OCI-LY1 (cell line): ENCODE results near the gene FAM228B.

Experiments used
- H2AFZ ChIP-seq: fragments of 200-600 bp; sonication (generic), shearing (Covaris generic); 2 replicates; pipeline ENCODE4 v1.6.0; 2014; ENCODE audit warnings: antibody characterized with exemption, mild to moderate bottlenecking, low read length
- H3F3A ChIP-seq: fragments of 200-600 bp; sonication (generic), shearing (Covaris generic); 2 replicates; pipeline ENCODE4 v1.6.0; 2014; ENCODE audit warnings: mild to moderate bottlenecking, antibody characterized with exemption, low read length, moderate library complexity; ENCODE audit not compliant: insufficient read depth
- H3K27ac ChIP-seq: fragments of 200-600 bp; sonication (generic); 2 replicates; pipeline ENCODE4 v1.5.1; 2014; ENCODE audit warnings: low read length, mixed run types, mild to moderate bottlenecking, low read depth; ENCODE audit not compliant: poor library complexity, severe bottlenecking
- H3K27me3 ChIP-seq: fragments of 200-600 bp; sonication (generic); 2 replicates; pipeline ENCODE4 v1.6.0; 2014; ENCODE audit warnings: antibody characterized with exemption, mild to moderate bottlenecking, low read length, moderate library complexity; ENCODE audit not compliant: insufficient read depth
- H3K36me3 ChIP-seq: fragments of 200-600 bp; sonication (generic); 2 replicates; pipeline ENCODE4 v1.6.1; 2014; ENCODE audit warnings: mild to moderate bottlenecking, antibody characterized with exemption, low read length, moderate library complexity, mixed read lengths; ENCODE audit not compliant: insufficient read depth
- H3K4me1 ChIP-seq: fragments of 200-600 bp; sonication (generic); 2 replicates; pipeline ENCODE4 v1.5.1; 2014; ENCODE audit warnings: mild to moderate bottlenecking, low read length, moderate library complexity; ENCODE audit not compliant: insufficient read depth, severe bottlenecking
- H3K4me2 ChIP-seq: fragments of 200-600 bp; sonication (generic), shearing (Covaris generic); 2 replicates; pipeline ENCODE4 v1.6.1; 2014; ENCODE audit warnings: low read length
- H3K4me3 ChIP-seq: fragments of 200-600 bp; sonication (generic); 2 replicates; pipeline ENCODE4 v1.5.1; 2014; ENCODE audit warnings: low read length, low read depth, mild to moderate bottlenecking, mixed read lengths; ENCODE audit not compliant: poor library complexity, severe bottlenecking
- H3K79me2 ChIP-seq: fragments of 200-600 bp; shearing (Covaris generic); 2 replicates; pipeline ENCODE4 v1.6.1; 2016; ENCODE audit warnings: mixed run types, low read length, mixed read lengths; ENCODE audit not compliant: insufficient read depth
- H3K9ac ChIP-seq: fragments of 200-600 bp; sonication (generic), shearing (Covaris generic); 2 replicates; pipeline ENCODE4 v1.6.1; 2014; ENCODE audit warnings: mild to moderate bottlenecking, low read length, mixed read lengths
- H3K9me2 ChIP-seq: fragments of 200-600 bp; sonication (generic), shearing (Covaris generic); 2 replicates; pipeline ENCODE4 v1.6.1; 2014; ENCODE audit warnings: low read depth, mild to moderate bottlenecking, low read length, mixed read lengths
- H3K9me3 ChIP-seq: fragments of 200-600 bp; shearing (Covaris generic); 2 replicates; pipeline ENCODE4 v1.6.1; 2014; ENCODE audit warnings: low read length, mixed read lengths
- H4K20me1 ChIP-seq: fragments of 200-600 bp; sonication (generic), shearing (Covaris generic); 2 replicates; pipeline ENCODE4 v1.6.0; 2016; ENCODE audit warnings: mild to moderate bottlenecking, low read length; ENCODE audit not compliant: insufficient read depth
- EZH2 ChIP-seq: fragments of 200-600 bp; sonication (generic), shearing (Covaris generic); IDR thresholded peaks from 2 replicates; pipeline ENCODE4 v1.8.0; 2017; ENCODE audit warnings: borderline replicate concordance, mixed run types, mild to moderate bottlenecking, antibody characterized with exemption, low read length, moderate library complexity, mixed read lengths
- TF ChIP-seq, protein P1 (sequence below): fragments of 200-600 bp; sonication (generic), shearing (Covaris generic); IDR thresholded peaks from 2 replicates; pipeline ENCODE4 v1.5.1; 2017; ENCODE audit warnings: mild to moderate bottlenecking, antibody characterized with exemption, low read length, moderate library complexity, mixed read lengths

Gene FAM228B

DNA sequence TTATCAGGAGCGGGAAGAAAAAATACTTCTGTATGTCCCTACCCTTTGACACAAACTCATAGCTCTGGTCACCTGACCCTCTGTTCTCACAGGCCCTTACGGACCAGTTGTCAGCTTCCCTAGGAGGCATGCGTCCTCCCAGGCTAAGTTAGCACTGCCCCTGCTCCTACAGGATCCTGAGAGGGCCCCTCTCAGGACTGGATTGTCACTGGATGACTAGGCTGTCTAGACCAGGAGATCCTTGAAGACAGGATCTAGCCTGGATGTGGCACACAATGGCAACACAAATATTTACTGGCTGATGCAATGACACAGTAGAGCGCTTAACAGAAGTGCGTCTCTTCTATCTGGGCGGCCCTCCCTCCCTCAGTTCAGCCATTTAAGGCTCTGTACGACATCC is 59.2 kb downstream of the FAM228B start:
- Histone ChIP-seq H2AFZ (no peak overlapping the region), H3F3A (no peaks in the 10 kb centered on the region), H3K9ac (no peak overlapping the region), H3K4me3 (no peak overlapping the region), H3K9me2 (no peaks in the 10 kb centered on the region), H3K4me1 (no peaks in the 10 kb centered on the region), H3K79me2 (no peaks in the 10 kb centered on the region), H3K36me3 (no peaks in the 10 kb centered on the region), H4K20me1 (no peaks in the 10 kb centered on the region), H3K9me3 (no peaks in the 10 kb centered on the region), H3K27ac (no peak overlapping the region), H3K4me2 (no peak overlapping the region), H3K27me3 (no peaks in the 10 kb centered on the region)
- no peak for TF ChIP-seq EZH2
- TF ChIP-seq, protein P1, sequence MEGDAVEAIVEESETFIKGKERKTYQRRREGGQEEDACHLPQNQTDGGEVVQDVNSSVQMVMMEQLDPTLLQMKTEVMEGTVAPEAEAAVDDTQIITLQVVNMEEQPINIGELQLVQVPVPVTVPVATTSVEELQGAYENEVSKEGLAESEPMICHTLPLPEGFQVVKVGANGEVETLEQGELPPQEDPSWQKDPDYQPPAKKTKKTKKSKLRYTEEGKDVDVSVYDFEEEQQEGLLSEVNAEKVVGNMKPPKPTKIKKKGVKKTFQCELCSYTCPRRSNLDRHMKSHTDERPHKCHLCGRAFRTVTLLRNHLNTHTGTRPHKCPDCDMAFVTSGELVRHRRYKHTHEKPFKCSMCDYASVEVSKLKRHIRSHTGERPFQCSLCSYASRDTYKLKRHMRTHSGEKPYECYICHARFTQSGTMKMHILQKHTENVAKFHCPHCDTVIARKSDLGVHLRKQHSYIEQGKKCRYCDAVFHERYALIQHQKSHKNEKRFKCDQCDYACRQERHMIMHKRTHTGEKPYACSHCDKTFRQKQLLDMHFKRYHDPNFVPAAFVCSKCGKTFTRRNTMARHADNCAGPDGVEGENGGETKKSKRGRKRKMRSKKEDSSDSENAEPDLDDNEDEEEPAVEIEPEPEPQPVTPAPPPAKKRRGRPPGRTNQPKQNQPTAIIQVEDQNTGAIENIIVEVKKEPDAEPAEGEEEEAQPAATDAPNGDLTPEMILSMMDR, result no peak

DNA sequence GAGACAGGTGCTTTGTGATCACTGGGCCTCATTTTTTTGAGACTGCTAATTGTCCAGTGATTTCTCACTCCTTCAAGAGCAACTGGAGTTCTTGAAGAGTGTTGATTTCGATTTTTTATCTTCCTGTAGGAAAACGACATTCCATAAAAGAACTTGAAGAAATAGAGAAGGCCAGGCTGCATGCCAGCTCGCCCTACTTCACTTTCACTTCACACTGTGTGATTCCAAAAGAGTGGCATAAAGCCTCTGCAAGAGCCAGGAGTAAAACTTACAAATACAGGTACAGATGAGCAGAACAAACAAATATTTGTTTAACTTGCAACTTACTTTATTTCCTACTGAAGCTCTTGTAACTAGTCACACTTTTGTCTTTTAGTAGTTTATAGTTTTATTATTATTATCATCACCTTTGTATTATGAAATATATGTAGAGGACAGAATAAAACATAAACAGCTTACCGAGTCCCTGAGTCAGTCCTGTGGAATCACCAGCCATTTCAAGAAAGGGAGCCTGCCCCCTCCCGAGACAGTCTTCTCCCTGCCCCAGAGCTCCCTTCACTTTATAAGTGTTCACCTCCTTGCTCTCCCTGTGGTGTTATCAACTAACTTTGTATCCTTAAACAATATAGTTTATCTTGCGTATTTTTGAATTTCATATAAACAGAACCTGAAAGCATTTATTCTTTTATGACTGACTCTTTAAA is 60.2 kb downstream of the FAM228B start:
- H3K4me2 ChIP-seq, result no peak overlapping the region
- no peaks in the 10 kb centered on the region for H3K27me3 ChIP-seq
- H2AFZ ChIP-seq, result no peak overlapping the region
- H3K79me2 ChIP-seq, result no peaks in the 10 kb centered on the region
- no peaks in the 10 kb centered on the region for H3K9me2 ChIP-seq
- no peak overlapping the region for H3K4me3 ChIP-seq
- TF ChIP-seq, protein P1, result no peak
- TF ChIP-seq EZH2, result no peak
- H3F3A ChIP-seq, result no peaks in the 10 kb centered on the region
- H4K20me1 ChIP-seq, result no peaks in the 10 kb centered on the region
- H3K27ac ChIP-seq, result no peak overlapping the region
- no peak overlapping the region for H3K9ac ChIP-seq
- H3K36me3 ChIP-seq, result no peaks in the 10 kb centered on the region
- H3K4me1 ChIP-seq, result no peaks in the 10 kb centered on the region
- H3K9me3 ChIP-seq, result no peaks in the 10 kb centered on the region

DNA sequence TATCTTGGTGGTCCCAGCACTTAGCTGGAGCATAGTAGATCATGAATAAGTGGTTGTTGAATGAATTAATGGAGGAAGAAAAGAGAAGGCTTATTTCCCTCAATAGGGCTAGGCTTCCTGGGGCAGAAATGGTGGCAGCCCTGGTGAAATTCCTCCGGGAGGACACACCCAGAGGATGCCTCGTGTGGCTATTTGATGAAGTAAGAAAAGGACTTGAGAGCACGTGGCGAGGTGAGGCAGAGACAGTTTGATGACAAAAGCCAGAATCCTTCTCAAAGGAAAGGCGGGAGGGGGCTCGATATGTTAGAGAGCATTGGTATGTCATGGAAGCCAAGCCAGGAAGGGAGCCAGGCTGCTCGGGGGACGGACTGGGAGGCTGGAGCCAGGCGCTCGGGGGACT is 66.3 kb downstream of the FAM228B start:
- Histone ChIP-seq H3K4me2 (no peak overlapping the region), H3K36me3 (no peaks in the 10 kb centered on the region), H3K27me3 (peaks cover 5% of the 10 kb centered on the region; the same call in 1 of the 2 replicates), H3K9me3 (no peaks in the 10 kb centered on the region), H2AFZ (no peak overlapping the region), H3K4me3 (no peak overlapping the region), H3K9me2 (no peaks in the 10 kb centered on the region), H3K79me2 (no peaks in the 10 kb centered on the region), H4K20me1 (no peaks in the 10 kb centered on the region), H3K27ac (no peak overlapping the region), H3K9ac (no peak overlapping the region), H3F3A (no peaks in the 10 kb centered on the region), H3K4me1 (no peaks in the 10 kb centered on the region)
- TF ChIP-seq, protein P1, result no peak
- no peak for TF ChIP-seq EZH2
